Dermis microvascular lymphatic vessel endothelial cell (primary cell): Measurements from ENCODE around the gene MSLN. TPM values are rescaled to one million over a fixed set of nuclear protein-coding genes. Genes with fewer than 3 reads are reported as not detected.

Source experiments
- DNase-seq, 2 donors: peaks; one replicate each; pipeline versions ENCODE4 v3.0.0 to v3.0.0-alpha.2; 2010; ENCODE audit warnings: low read depth in 2 of 2
- total RNA-seq: library from RNA; depleted of rRNA; stranded (reverse); fragments of >200 nt; gene quantifications from 2 replicates; pipeline ENCODE4 v1.2.1, GENCODE V29; 2014

The MSLN gene
- 0.25 and 0.39 TPM in 2 replicates for total RNA-seq

GRCh38 chr16:760545-761343 lies at the start of gene MSLN:
Gene MSLN, plus strand, starts transcription at chr16:760734. Its CDS starts 1,947 bp downstream, at chr16:762681.
- DNase-seq: no peak

GRCh38 chr16:711084-711483 lies 49.5 kb upstream of the MSLN start:
- no peak for DNase-seq

GRCh38 chr16:711548-712320 lies 48.8 kb upstream of the MSLN start:
- DNase-seq: peak; percentile 32 to 67

DNA sequence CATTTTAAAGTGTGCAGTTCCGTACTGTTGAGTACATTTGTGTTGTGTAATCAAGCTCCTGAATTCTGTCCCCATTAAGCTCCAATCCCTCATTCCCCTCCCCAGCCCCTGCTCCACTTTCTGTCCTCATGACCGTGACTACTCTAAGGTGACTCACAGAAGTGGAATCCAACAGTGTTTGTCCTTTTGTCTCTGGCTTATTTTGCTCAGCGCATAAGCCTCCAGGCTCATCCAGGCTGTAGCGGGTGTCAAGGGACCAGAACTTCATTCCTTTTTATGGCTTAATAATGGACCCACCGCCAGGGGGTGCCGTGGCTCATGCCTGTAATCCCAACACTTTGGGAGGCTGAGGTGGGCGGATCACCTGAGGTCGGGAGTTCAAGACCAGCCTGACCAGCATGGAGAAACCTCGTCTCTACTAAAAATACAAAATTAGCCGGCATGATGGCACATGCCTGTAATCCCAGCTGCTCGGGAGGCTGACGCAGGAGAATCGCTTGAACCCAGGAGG lies 47.7 kb upstream of the MSLN start:
- DNase-seq: peak; percentile 36 to 76

GRCh38 chr16:714079-714478 lies 46.5 kb upstream of the MSLN start:
- DNase-seq: peak in 1 of 2 donors; percentile 20

- DNase-seq: peak; percentile 40 to 91
These were observed 45.7 kb upstream of the MSLN start, which contains the start of gene METRN for GRCh38 chr16:714558-715476. Gene METRN, plus strand, starts transcription at chr16:715118. Its CDS starts 172 bp downstream, at chr16:715290.

GRCh38 chr16:715477-716199 lies 44.9 kb upstream of the MSLN start:
- DNase-seq: peak in 1 of 2 donors; percentile 48

- no peak for DNase-seq
These were observed 44.4 kb upstream of the MSLN start for GRCh38 chr16:716200-716568.

DNA sequence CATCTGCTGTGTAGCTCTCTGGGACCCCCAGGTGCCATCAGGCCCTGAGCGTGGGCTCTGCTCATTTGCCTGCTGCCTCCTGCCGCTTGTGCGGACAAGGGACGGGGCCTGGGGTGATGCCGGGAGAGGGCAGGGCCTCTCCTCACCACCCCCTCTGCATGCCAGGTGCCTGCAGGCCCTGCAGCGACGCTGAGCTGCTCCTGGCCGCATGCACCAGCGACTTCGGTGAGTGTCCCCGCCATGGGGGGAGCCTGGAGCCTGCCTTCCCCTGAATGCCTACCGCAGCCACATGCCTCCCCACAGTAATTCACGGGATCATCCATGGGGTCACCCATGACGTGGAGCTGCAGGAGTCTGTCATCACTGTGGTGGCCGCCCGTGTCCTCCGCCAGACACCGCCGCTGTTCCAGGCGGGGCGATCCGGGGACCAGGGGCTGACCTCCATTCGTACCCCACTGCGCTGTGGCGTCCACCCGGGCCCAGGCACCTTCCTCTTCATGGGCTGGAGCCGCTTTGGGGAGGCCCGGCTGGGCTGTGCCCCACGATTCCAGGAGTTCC lies 43.7 kb upstream of the MSLN start:
- DNase-seq: no peak

GRCh38 chr16:717450-718245 lies 42.9 kb upstream of the MSLN start:
- no peak for DNase-seq

GRCh38 chr16:718389-718788 lies 42.1 kb upstream of the MSLN start:
- no peak for DNase-seq

DNA sequence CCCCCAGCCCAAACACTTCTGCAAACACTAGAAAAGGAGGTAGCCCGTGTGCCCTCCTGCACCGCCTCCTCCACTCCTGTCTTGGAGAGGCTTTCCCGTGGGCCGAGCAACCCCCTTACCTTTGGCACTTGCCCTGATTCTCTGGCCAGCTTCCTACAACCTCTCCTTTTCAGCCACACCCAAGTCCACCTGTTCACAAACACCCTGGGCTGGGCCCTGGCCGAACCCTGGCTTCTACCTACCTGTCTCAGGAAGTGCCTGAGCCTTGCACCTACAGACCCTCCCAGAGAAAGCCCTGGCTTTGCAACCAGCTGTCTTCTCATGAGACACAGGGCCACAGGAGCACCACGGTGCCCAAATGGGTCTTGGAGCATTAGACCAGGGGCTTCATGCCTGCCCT lies 41.6 kb upstream of the MSLN start:
- no peak for DNase-seq

DNA sequence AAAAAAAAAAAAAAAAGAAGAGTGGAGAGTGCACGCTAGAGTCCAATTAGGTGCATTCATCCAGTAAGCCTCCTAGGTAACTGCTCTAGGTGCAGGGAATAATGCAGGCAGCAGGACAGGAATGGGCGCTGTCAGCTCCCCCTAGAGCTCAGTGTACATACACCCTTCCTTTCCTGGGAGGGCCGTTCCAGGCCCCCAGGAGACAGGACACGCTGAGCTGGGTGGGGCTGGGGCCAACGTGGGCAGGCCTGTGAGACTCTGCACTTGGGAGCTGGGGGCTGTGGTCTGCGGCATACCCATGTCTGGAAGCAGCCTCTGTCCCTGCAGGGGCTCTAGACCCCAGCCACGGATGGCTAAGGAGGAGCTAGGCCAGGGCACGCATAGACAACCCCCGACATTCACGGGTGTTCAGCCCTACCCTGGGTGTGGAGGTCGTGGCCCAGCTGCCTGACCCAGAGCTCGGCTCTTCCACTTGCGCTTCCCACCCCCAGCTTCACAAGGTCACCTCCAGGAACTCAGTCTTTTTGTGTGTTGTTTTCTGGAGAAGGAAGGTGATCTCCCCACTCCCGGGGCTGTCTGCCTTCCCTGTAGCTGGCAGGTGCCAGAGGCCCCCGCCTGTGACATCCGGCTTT lies 40.6 kb upstream of the MSLN start:
- no peak for DNase-seq

DNA sequence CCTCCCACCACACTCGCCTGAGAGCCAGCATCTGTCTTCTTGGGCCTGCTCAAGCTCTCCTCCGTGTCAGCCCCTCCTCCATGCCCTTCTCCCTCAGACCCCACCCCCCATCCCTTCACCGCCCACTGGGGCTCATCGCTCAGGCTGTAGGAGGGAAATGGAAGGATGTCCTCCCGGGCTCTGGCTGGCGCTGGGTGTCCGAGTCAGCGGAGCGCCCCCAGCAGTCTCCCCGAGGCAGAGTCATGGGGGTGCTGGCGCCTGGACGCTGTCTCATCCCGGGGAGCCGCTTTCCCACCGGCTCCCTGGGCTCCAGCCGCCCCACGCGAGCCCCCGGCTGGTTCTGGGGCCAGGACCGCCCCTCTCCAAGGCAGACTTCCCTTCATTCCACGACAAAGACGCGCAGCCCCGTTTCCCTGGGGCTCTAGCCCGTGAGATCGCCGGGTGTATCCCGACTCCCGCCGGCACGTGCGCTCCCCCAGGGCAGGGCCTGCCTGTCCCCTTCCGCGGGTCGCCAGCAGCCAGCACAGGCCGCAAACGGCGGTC lies 40.0 kb upstream of the MSLN start:
- peak in 1 of 2 donors; percentile 31 for DNase-seq

DNA sequence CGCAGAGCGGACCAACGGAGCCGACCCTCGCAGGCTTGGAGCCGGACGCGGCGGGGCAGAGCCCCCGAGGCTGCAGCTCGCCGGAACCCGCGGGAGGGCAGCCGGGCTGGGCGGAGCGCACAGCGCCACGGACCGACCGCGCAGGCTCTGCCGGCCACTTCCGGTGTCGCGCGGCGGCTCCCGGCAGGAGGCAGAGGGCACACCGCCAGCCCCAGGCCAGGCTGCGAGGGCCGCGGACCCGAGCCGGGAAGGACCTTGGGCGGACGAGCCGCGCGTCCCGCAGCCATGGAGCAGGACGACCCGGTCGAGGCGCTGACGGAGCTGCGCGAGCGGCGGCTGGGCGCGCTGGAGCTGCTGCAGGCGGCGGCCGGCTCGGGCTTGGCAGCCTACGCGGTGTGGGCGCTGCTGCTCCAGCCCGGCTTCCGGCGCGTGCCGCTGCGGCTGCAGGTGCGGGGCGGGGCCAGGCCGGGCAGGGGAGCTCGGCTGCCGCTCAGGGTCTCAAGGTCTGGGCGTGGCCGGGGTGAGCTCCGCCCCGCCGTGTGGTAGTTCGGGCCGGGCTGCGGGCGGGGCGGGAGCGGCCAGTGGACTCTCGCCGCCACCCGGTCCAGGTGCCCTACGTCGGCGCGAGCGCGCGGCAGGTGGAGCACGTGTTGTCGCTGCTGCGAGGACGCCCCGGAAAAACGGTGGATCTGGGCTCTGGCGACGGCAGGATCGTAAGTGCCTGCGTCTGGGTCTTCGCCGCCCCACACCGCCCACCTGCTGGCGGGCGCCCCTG lies 39.4 kb upstream of the MSLN start, which contains the start of gene ANTKMT:
ANTKMT (plus strand) TSS at position 157 of the 775 bp plus-strand sequence; CDS start at position 286, 129 bp downstream.
- peak; percentile 29 to 73 for DNase-seq

DNA sequence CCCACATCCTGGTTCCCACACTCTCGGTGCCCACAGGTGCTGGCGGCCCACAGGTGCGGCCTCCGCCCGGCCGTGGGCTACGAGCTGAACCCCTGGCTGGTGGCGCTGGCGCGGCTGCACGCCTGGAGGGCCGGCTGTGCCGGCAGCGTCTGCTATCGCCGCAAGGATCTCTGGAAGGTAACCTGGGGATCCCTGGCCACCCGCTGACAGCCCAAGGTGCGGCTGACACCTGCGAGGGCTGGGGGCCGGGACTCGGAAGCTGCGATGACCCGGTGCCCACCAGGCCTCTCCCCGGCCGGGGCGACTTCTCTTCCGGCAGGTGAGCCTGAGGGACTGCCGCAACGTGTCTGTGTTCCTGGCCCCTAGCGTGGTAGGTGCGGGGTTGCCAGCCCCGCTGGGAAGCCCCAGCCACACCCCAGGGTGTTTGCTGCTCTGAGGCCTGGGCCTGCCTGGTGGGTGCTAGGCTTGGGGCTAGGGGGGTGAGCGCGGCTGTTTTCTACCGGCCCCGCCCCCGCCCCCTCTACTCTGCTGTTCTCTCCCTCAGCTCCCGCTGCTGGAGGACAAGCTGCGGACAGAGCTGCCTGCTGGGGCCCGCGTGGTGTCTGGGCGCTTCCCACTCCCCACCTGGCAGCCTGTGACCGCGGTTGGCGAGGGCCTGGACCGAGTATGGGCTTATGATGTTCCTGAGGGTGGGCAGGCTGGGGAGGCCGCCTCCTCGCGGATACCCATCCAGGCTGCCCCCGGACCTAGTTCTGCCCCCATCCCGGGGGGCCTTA lies 38.6 kb upstream of the MSLN start:
- no peak for DNase-seq
